SK-N-MC (cell line): ENCODE measurements around the gene FCF1.

Experiments
- DNase-seq: peaks from one replicate; pipeline ENCODE4 v3.0.0-alpha.2; 2011; ENCODE audit warnings: low read depth, low spot score
- H3K27ac ChIP-seq: fragments of 200-600 bp; sonication (generic); 2 replicates; pipeline ENCODE4 v1.5.1; 2016; ENCODE audit warnings: mixed run types
- H3K36me3 ChIP-seq: fragments of 200-600 bp; sonication (generic); 2 replicates; pipeline ENCODE4 v1.6.1; 2017; ENCODE audit warnings: antibody characterized with exemption, low read length, mixed read lengths; ENCODE audit not compliant: insufficient read depth
- H3K4me3 ChIP-seq: fragments of 200-600 bp; sonication (generic); 2 replicates; pipeline ENCODE4 v1.5.1; 2016
- H3K9ac ChIP-seq: fragments of 200-600 bp; sonication (generic); 2 replicates; pipeline ENCODE4 v1.8.0; 2017; ENCODE audit warnings: mixed run types, mixed read lengths; ENCODE audit not compliant: insufficient read length
- H3K9me3 ChIP-seq: fragments of 200-600 bp; sonication (generic); 2 replicates; pipeline ENCODE4 v1.6.1; 2017; ENCODE audit warnings: low read depth, mild to moderate bottlenecking, antibody characterized with exemption, low read length, moderate library complexity, mixed read lengths
- EZH2 ChIP-seq: fragments of 200-600 bp; sonication (generic); IDR thresholded peaks from one replicate; pipeline ENCODE4 v1.6.1; 2017; ENCODE audit warnings: antibody characterized with exemption
- FOXP2 ChIP-seq: optimal IDR thresholded peaks from 2 replicates; pipeline ENCODE3; 2011; ENCODE audit warnings: mild to moderate bottlenecking, moderate library complexity; ENCODE audit not compliant: insufficient read depth; ENCODE audit errors: extremely low read length, control extremely low read depth
- POLR2AphosphoS5 ChIP-seq: IDR thresholded peaks from 2 replicates; pipeline ENCODE4 v1.6.1; 2012; ENCODE audit warnings: mild to moderate bottlenecking, low read depth, low read length, borderline replicate concordance

Gene FCF1

GRCh38 chr14:74673768-74674167, 39.2 kb upstream of the FCF1 start:
- TF ChIP-seq EZH2 (no peak), FOXP2 (no peak), POLR2AphosphoS5 (no peak)
- Histone ChIP-seq H3K9me3 (no peaks in the 10 kb centered on the region), H3K27ac (no peak overlapping the region), H3K36me3 (peaks cover 62% of the 10 kb centered on the region), H3K9ac (no peak overlapping the region), H3K4me3 (no peak overlapping the region)
- DNase-seq = no peak

DNA sequence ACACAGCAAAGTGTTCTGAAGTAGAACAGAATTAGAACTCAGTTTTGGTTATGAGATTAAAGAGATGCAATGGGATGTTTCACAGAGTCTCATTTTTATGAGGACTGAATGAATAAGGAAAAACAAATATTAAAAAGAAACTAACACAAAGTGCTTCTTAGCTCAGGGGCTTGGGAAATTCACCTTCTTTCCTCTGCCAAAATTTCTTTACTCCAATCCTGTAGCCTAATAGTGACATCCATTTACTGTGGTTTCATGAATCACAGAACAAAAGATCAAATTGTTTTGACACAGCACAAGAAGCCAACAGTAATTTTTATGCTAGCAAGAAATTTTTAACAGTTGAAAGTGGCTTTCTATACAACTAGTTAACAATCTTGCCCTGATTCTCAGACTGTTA, 37.7 kb upstream of the FCF1 start:
- TF ChIP-seq EZH2 = no peak
- TF ChIP-seq POLR2AphosphoS5 = no peak
- TF ChIP-seq FOXP2 = no peak
- H3K9ac ChIP-seq = no peak overlapping the region
- H3K27ac ChIP-seq = no peak overlapping the region
- H3K36me3 ChIP-seq = peaks cover 48% of the 10 kb centered on the region
- H3K9me3 ChIP-seq = no peaks in the 10 kb centered on the region
- no peak overlapping the region for H3K4me3 ChIP-seq
- DNase-seq = no peak

- no peak overlapping the region for H3K27ac ChIP-seq
- DNase-seq = no peak
- H3K9ac ChIP-seq = no peak overlapping the region
- H3K9me3 ChIP-seq = no peaks in the 10 kb centered on the region
- H3K4me3 ChIP-seq = no peak overlapping the region
- H3K36me3 ChIP-seq = peaks cover 24% of the 10 kb centered on the region
- TF ChIP-seq FOXP2 (no peak), POLR2AphosphoS5 (no peak), EZH2 (no peak)
Measured at GRCh38 chr14:74682169-74682952, 30.6 kb upstream of the FCF1 start.

- H3K4me3 ChIP-seq = no peak overlapping the region
- no peak overlapping the region for H3K9ac ChIP-seq
- DNase-seq = no peak
- TF ChIP-seq FOXP2 = no peak
- TF ChIP-seq EZH2 = no peak
- TF ChIP-seq POLR2AphosphoS5 = no peak
- H3K27ac ChIP-seq = no peak overlapping the region
- peaks cover 24% of the 10 kb centered on the region for H3K36me3 ChIP-seq
- H3K9me3 ChIP-seq = no peaks in the 10 kb centered on the region
Measured at GRCh38 chr14:74683406-74683805, 29.5 kb upstream of the FCF1 start.

- no peak for DNase-seq
- H3K27ac ChIP-seq = no peak overlapping the region
- TF ChIP-seq EZH2 (no peak), FOXP2 (no peak), POLR2AphosphoS5 (no peak)
- no peak overlapping the region for H3K4me3 ChIP-seq
- H3K36me3 ChIP-seq = peaks cover 26% of the 10 kb centered on the region
- H3K9ac ChIP-seq = no peak overlapping the region
- no peaks in the 10 kb centered on the region for H3K9me3 ChIP-seq
Measured at GRCh38 chr14:74684434-74684833, 28.5 kb upstream of the FCF1 start.

DNA sequence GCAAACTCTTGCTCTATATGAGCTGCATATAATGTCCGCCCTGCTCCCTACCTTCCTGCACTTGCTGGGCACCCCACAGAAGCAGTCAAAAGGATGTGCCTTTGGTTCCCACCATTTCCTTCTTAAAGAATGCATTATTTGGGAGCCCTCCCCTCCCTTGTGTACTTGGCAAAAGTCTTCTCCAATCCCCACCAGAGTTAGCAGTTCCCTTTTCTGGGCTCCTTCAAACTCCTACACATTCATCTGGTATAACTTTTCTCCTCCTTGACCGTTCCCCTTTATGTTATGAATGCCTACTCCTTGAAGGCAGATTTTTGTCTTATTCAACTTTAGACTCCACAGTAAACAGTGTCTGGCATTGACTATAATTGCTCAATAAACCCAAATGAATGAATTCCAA, 27.9 kb upstream of the FCF1 start:
- Histone ChIP-seq H3K36me3 (peaks cover 28% of the 10 kb centered on the region), H3K9me3 (no peaks in the 10 kb centered on the region), H3K9ac (no peak overlapping the region), H3K4me3 (no peak overlapping the region), H3K27ac (no peak overlapping the region)
- no peak for DNase-seq
- TF ChIP-seq EZH2 = no peak

DNA sequence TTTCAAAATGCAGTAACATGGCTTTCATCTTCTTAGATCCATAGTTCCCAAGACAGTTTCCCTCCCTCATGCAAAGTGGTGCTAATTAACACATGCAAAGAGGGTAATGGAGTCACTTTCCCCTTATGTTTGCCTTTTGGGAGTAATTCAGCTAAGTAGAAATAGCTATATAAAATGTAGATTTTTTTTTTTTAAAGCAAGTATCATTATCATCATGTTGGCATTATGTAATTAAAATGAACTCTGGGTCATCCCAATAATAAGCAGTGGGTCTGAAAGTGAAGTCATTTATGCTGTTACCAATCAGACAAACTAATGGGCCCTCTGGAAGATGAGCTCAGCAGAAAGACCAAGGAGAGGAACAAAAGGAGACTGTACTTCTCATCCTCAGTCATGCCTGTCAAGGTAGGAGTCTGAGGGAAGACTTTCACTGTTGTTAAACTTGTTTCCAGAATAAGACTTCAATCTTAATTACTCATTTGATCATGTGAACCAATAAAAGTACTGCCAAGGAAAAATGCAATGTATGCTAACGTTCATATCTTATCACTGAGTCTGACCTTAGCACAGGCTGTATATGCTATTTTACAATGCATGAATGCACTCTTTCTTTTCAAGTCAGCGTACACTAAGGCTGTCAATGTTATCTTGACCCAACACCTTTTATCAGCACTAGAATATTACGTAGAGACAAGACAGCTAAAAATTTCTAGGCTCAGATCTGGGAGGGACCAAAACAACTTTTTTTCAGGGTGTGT, 26.8 kb upstream of the FCF1 start:
- Histone ChIP-seq H3K9me3 (no peaks in the 10 kb centered on the region), H3K4me3 (no peak overlapping the region), H3K27ac (no peak overlapping the region), H3K36me3 (peaks cover 37% of the 10 kb centered on the region), H3K9ac (no peak overlapping the region)
- no peak for TF ChIP-seq POLR2AphosphoS5
- TF ChIP-seq FOXP2 = no peak
- TF ChIP-seq EZH2 = no peak
- no peak for DNase-seq

DNA sequence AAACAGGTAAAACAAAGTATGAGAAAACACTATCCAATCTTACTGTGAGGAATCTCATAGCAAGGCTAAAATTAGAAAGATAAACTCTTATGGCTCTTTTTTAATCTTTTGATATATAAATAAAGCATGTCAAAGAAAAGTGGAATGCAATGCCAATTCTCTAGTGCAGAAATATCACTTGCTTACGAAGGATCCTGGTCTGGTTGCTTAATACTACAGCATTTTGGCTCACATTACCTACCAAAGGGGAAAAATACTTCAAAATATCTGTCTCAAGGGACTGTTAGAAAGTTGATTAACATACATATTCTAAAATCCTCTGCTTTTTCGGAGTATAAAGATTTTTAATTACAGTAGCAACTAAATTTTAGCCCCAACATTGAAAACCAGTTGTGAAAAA, 21.5 kb upstream of the FCF1 start:
- no peak for DNase-seq
- no peak for TF ChIP-seq POLR2AphosphoS5
- no peak for TF ChIP-seq FOXP2
- TF ChIP-seq EZH2 = no peak
- Histone ChIP-seq H3K27ac (no peak overlapping the region), H3K4me3 (no peak overlapping the region), H3K9me3 (no peaks in the 10 kb centered on the region), H3K9ac (no peak overlapping the region), H3K36me3 (peaks cover 22% of the 10 kb centered on the region)
